Skeletal muscle satellite cell (primary cell): ENCODE measurements around the gene DUSP19.

Source experiments
- H3K27me3 ChIP-seq: 2 replicates; pipeline ENCODE4 v1.7.0; 2013; ENCODE audit warnings: low read length; ENCODE audit not compliant: control insufficient read depth, insufficient read depth
- H3K36me3 ChIP-seq: 2 replicates; pipeline ENCODE4 v1.7.0; 2013; ENCODE audit warnings: mild to moderate bottlenecking, control low read depth, low read length; ENCODE audit not compliant: insufficient read depth
- H3K4me1 ChIP-seq: 2 replicates; pipeline ENCODE4 v1.7.0; 2013; ENCODE audit warnings: low read length; ENCODE audit not compliant: control insufficient read depth, insufficient read depth
- H3K4me2 ChIP-seq: 2 replicates; pipeline ENCODE4 v1.7.0; 2013; ENCODE audit warnings: mild to moderate bottlenecking, low read length
- H3K4me3 ChIP-seq: 2 replicates; pipeline ENCODE4 v1.7.0; 2013; ENCODE audit warnings: low read length
- H3K9ac ChIP-seq: 2 replicates; pipeline ENCODE4 v1.7.0; 2013; ENCODE audit warnings: mild to moderate bottlenecking, low read depth, low read length, moderate library complexity
- H3K9me3 ChIP-seq: replicated peaks from 2 replicates; pipeline ENCODE4 v1.7.0; 2013; ENCODE audit warnings: mild to moderate bottlenecking, control low read depth, low read length

Gene DUSP19

GRCh38 chr2:183105402-183106134, 27.0 kb downstream of the DUSP19 start:
- Histone ChIP-seq H3K4me3 (no peak overlapping the region), H3K27me3 (no peaks in the 10 kb centered on the region), H3K36me3 (no peaks in the 10 kb centered on the region), H3K4me2 (no peak overlapping the region), H3K9ac (no peak overlapping the region), H3K9me3 (no peaks in the 10 kb centered on the region), H3K4me1 (peaks cover 15% of the 10 kb centered on the region)

- Histone ChIP-seq H3K9ac (no peak overlapping the region), H3K4me1 (no peaks in the 10 kb centered on the region), H3K27me3 (peaks cover 3% of the 10 kb centered on the region), H3K9me3 (no peaks in the 10 kb centered on the region), H3K4me2 (no peak overlapping the region), H3K4me3 (no peak overlapping the region), H3K36me3 (no peaks in the 10 kb centered on the region)
Observed at GRCh38 chr2:183112577-183112976, 34.0 kb downstream of the DUSP19 start.

- Histone ChIP-seq H3K4me3 (no peak overlapping the region), H3K9ac (no peak overlapping the region), H3K36me3 (no peaks in the 10 kb centered on the region), H3K27me3 (peaks cover 3% of the 10 kb centered on the region), H3K9me3 (no peaks in the 10 kb centered on the region), H3K4me2 (no peak overlapping the region), H3K4me1 (no peaks in the 10 kb centered on the region)
Observed at GRCh38 chr2:183113630-183114029, 35.1 kb downstream of the DUSP19 start.

GRCh38 chr2:183117226-183117625, 38.7 kb downstream of the DUSP19 start:
- Histone ChIP-seq H3K27me3 (no peaks in the 10 kb centered on the region), H3K4me3 (no peak overlapping the region), H3K36me3 (no peaks in the 10 kb centered on the region), H3K9ac (no peak overlapping the region), H3K4me1 (no peaks in the 10 kb centered on the region), H3K9me3 (no peaks in the 10 kb centered on the region), H3K4me2 (no peak overlapping the region)

- Histone ChIP-seq H3K36me3 (no peaks in the 10 kb centered on the region), H3K27me3 (no peaks in the 10 kb centered on the region), H3K9me3 (no peaks in the 10 kb centered on the region), H3K4me2 (peak overlapping the region; percentile 80), H3K4me1 (peaks cover 12% of the 10 kb centered on the region), H3K4me3 (peak overlapping the region; percentile 86), H3K9ac (peak overlapping the region; percentile 84)
Observed at GRCh38 chr2:183123117-183123958, 44.8 kb downstream of the DUSP19 start.

- peak overlapping the region; percentile 84 for H3K9ac ChIP-seq
- H3K4me1 ChIP-seq = peaks cover 12% of the 10 kb centered on the region
- H3K4me2 ChIP-seq = peak overlapping the region; percentile 80
- H3K4me3 ChIP-seq = peak overlapping the region; percentile 86
- no peaks in the 10 kb centered on the region for H3K27me3 ChIP-seq
- H3K9me3 ChIP-seq = no peaks in the 10 kb centered on the region
- H3K36me3 ChIP-seq = no peaks in the 10 kb centered on the region
Observed at GRCh38 chr2:183123959-183124221, 45.3 kb downstream of the DUSP19 start.

GRCh38 chr2:183124222-183124956, 45.8 kb downstream of the DUSP19 start, which contains the start of gene NUP35:
NUP35 (plus strand) TSS chr2:183124443; CDS start chr2:183124458, 15 bp downstream.
- H3K9ac ChIP-seq = peak within 1 kb of the TSS; percentile 84
- H3K4me1 ChIP-seq = peaks cover 12% of the 10 kb centered on the region
- H3K27me3 ChIP-seq = no peaks in the 10 kb centered on the region
- peak within 1 kb of the TSS; percentile 80 for H3K4me2 ChIP-seq
- H3K36me3 ChIP-seq = no peaks in the 10 kb centered on the region
- H3K4me3 ChIP-seq = peak within 1 kb of the TSS; percentile 86
- no peaks in the 10 kb centered on the region for H3K9me3 ChIP-seq

- H3K4me1 ChIP-seq = peaks cover 12% of the 10 kb centered on the region
- no peaks in the 10 kb centered on the region for H3K36me3 ChIP-seq
- no peaks in the 10 kb centered on the region for H3K9me3 ChIP-seq
- peak overlapping the region; percentile 86 for H3K4me3 ChIP-seq
- peak overlapping the region; percentile 84 for H3K9ac ChIP-seq
- peak overlapping the region; percentile 80 for H3K4me2 ChIP-seq
- H3K27me3 ChIP-seq = no peaks in the 10 kb centered on the region
Observed at GRCh38 chr2:183124957-183125255, 46.4 kb downstream of the DUSP19 start.

- peak overlapping the region; percentile 86 for H3K4me3 ChIP-seq
- peak overlapping the region; percentile 84 for H3K9ac ChIP-seq
- H3K4me2 ChIP-seq = peak overlapping the region; percentile 80
- H3K4me1 ChIP-seq = peaks cover 12% of the 10 kb centered on the region
- H3K36me3 ChIP-seq = peaks cover 6% of the 10 kb centered on the region
- H3K27me3 ChIP-seq = no peaks in the 10 kb centered on the region
- H3K9me3 ChIP-seq = no peaks in the 10 kb centered on the region
Observed at GRCh38 chr2:183125659-183126341, 47.3 kb downstream of the DUSP19 start.

GRCh38 chr2:183126635-183127034, 48.1 kb downstream of the DUSP19 start:
- no peaks in the 10 kb centered on the region for H3K9me3 ChIP-seq
- no peak overlapping the region for H3K9ac ChIP-seq
- no peak overlapping the region for H3K4me3 ChIP-seq
- no peaks in the 10 kb centered on the region for H3K27me3 ChIP-seq
- peaks cover 12% of the 10 kb centered on the region for H3K4me1 ChIP-seq
- peaks cover 12% of the 10 kb centered on the region for H3K36me3 ChIP-seq
- no peak overlapping the region for H3K4me2 ChIP-seq

- Histone ChIP-seq H3K27me3 (no peaks in the 10 kb centered on the region), H3K4me2 (no peak overlapping the region), H3K36me3 (peaks cover 25% of the 10 kb centered on the region), H3K9ac (no peak overlapping the region), H3K9me3 (no peaks in the 10 kb centered on the region), H3K4me3 (no peak overlapping the region), H3K4me1 (no peaks in the 10 kb centered on the region)
Observed at GRCh38 chr2:183134016-183134415, 55.5 kb downstream of the DUSP19 start.
